SK-MEL-5 (cell line): ENCODE measurements around the gene TAGLN. TPM values are rescaled to one million over a fixed set of nuclear protein-coding genes. Genes with fewer than 3 reads are reported as not detected.

Source experiments
- DNase-seq: peaks from one replicate; pipeline ENCODE4 v3.0.0-alpha.2; 2016; ENCODE audit warnings: low read depth, low spot score
- in situ Hi-C: cut with HindIII; loops from 2 replicates; pipeline ENCODE4 v1.10.0; 2016; ENCODE audit warnings: low sequenced_read_pairs, high pct_unique_total_duplicates, low pct_unique_long_range_greater_than_20kb
- total RNA-seq: library from RNA; depleted of rRNA; stranded (reverse); fragments of >200 nt; shearing (Covaris generic); gene quantifications from 2 replicates; pipeline ENCODE4 v1.2.3, GENCODE V29; 2014

The TAGLN gene
- total RNA-seq, 1 experiment from 2014 or later: 0.50 TPM

GRCh38 chr11:117191680-117192400 lies 7.3 kb upstream of the TAGLN start:
- in situ Hi-C loops: no loop called here
- DNase-seq: no peak

- no peak for DNase-seq
- in situ Hi-C loops: no loop called here
These were observed 6.7 kb upstream of the TAGLN start for GRCh38 chr11:117192401-117192875.

DNA sequence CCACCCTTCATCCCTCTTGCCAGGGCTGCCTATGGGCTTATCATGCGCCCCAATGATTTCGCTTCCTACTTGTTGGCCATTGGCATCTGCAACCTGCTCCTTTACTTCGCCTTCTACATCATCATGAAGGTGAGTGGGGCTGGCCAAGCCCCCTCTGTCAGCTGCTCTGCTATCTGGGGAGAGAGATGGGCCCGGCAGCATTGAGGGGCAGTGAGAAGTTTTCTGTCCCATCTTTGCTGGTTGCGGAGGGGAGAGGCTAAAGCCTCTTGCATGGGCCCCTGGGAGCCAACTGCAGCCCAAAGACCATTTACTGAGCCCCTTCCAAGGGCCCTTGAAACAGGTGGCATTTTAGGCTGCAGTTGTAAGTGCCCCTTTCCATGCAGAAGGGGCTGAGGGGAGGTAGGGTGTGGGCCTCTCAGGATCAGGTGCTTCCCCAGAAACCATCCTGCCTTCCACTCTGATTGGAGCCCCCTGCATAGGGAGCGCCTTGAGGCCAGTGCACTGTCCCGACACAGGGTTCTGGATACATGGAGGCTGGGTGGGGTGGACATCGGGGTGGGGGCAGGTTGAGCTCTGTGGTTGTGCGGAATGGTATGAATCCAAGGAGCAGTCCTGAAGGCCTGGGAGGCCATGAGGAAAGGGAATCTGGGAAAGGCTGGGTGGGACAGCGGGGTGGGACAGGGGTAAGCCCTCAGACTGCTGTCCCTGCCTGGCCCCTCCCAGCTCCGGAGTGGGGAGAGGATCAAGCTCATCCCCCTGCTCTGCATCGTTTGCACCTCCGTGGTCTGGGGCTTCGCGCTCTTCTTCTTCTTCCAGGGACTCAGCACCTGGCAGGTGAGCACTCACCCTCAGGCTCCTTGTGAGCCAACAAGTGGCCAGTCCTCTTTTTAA lies 5.8 kb upstream of the TAGLN start:
- in situ Hi-C loops: no loop called here
- DNase-seq: no peak

GRCh38 chr11:117194267-117194666 lies 4.9 kb upstream of the TAGLN start:
- in situ Hi-C loops: no loop called here
- no peak for DNase-seq

DNA sequence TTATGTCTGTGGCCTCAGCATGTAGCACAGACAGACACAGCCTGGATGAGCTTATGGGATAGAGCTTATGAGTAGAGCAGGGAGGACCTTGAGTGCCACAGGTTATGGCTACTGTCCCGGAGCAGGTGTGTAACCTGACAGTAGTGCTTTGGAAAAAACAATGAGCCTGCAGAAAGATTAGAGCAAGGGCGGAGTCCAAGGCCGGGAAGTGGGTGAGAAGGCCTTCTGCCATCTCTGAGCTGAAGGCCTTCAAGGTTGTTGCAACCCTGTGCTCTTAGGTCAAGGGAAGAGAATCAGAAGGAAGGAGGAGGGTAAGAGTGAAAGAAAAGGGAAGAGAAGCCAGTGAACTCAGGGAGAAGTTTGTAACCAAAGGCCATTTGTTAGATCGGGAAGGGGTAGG lies 3.9 kb upstream of the TAGLN start:
- no peak for DNase-seq
- in situ Hi-C loops: no loop called here

- in situ Hi-C loops: no loop called here
- no peak for DNase-seq
These were observed 3.4 kb upstream of the TAGLN start for GRCh38 chr11:117195761-117196160.

DNA sequence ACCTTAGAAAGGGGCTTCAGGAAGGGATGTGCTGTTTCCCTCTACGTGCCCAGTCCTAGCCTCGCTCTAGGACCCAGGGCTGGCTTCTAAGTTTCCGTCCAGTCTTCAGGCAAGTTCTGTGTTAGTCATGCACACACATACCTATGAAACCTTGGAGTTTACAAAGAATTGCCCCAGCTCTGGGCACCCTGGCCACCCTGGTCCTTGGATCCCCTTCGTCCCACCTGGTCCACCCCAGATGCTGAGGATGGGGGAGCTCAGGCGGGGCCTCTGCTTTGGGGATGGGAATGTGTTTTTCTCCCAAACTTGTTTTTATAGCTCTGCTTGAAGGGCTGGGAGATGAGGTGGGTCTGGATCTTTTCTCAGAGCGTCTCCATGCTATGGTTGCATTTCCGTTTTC lies 2.2 kb upstream of the TAGLN start:
- no peak for DNase-seq
- in situ Hi-C loops: no loop called here

GRCh38 chr11:117197516-117198456 lies 1.4 kb upstream of the TAGLN start:
- DNase-seq: peak; percentile 24
- in situ Hi-C loops: no loop called here

GRCh38 chr11:117198613-117199012 lies 557 bp upstream of the TAGLN start:
- DNase-seq: no peak
- in situ Hi-C loops: no loop called here

- DNase-seq: no peak
- in situ Hi-C loops: no loop called here
These were observed 994 bp downstream of the TAGLN start for GRCh38 chr11:117199916-117200812.

DNA sequence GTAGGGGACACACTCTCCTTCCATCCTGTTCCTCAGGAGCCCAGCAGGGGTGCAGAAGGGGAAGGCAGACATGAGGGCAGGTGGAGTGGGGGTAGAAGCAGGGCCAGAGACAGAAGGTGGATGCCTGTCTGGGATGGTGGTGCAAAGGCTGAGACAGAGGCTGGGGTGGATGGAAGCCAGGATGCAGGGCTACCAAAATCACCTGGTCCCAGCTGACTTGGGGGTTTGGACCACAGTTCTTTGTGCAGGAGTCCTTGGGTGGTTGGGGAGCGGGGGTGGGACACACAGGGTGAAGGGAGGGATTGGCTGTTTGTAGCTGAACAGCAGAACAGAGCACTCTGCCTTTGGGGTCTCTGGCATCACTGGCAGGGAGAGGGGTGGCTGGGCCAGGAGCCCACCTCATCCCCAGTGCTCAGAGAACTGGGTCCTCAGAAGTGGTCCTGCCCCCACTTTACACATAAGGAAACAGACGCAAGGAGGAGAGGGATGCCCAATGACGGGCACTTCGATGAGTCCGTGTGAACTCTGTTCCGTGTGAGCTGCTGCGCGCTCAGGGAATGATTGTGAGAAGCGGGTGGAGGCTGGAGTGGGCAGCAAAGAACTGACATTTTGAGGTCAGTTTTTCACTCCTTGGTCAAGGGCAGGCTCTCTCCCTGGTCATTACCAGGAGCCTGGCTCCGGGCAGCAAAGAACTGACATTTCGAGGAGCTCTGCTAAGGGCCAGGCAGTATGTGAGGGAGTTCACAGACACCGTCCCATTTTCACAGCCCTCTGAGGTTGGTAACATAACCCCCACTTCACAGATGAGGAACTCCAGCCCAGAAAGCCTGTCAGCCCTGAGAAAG lies 1.9 kb downstream of the TAGLN start:
- DNase-seq: no peak
- in situ Hi-C loops: no loop called here

- DNase-seq: no peak
- in situ Hi-C loops: no loop called here
These were observed 2.6 kb downstream of the TAGLN start for GRCh38 chr11:117201658-117202305.

GRCh38 chr11:117202386-117203068 lies 3.4 kb downstream of the TAGLN start:
- DNase-seq: no peak

GRCh38 chr11:117203069-117203407 lies 3.9 kb downstream of the TAGLN start:
- DNase-seq: no peak
- in situ Hi-C loops: no loop called here

More at GRCh38 chr11:117202386-117203068, 3.4 kb downstream of the TAGLN start:
- in situ Hi-C loops: no loop called here
